Posterior cingulate gyrus (tissue), 11 donors: ENCODE measurements around the gene RNF214.
"Not testable (repeated sequence)": the region's sequence is repeated elsewhere in the genome, so short reads cannot be mapped to it uniquely, and the experiment has no call there.

Experiments
- DNase-seq, 10 donors: peaks; one replicate each; pipeline versions ENCODE4 v3.0.0 to v3.0.0-alpha.2; 2020 to 2021; ENCODE audit warnings: mixed read lengths in 3 of 10
- intact Hi-C: fragments of 100-400 bp; cut with DNase I; formaldehyde crosslinking; loops from one replicate; pipeline ENCODE4 v1.15.1; 2023

RNF214 gene

DNA sequence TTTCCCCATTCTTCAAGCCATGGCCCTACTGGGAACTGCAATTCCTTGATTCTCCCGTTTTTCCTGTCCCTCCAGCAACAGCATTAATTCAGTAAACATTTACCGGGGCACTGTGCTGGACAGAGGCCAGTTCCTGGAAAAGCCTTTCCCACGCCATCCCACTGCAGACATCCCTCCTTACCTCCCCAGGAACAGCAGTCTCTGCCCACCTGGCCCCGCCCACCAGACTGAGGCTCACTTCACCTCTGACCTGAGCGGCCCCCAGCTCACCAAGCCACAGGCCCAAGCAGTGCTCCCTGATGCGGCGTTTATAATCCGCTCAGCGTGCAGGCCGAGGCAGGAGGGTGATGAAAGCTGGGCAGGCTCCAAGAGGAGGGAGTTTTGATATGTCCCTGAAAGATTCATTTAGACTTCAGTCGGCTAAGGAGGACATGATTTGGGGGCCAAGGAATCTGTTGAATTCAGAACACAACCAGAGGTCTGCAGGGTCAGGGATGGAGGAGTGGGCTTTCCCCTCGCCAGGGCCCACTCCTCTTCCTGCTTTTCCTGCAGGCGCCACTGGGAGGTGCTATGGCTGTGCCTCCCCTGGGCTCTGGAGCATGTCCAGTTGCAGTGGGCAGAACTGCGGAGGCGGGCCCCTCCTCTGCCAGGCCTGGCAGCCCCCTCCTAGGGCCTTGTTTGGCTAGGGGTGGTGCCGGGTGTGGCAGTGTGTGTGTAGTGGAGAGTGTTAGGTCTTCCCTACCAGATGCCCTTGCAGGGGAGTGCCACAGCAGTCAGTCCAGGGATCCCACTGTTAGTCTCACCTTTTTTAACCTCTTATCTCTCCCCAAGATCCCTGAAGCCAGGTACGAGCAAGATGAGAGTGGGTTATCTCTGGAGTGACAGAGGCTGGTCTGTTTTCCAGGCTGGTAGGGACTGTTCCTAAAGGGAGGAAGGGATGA is 34.7 kb upstream of the RNF214 start:
- DNase-seq, result peak in 3 of 10 donors; percentile 49 to 81 (median 61)
- intact Hi-C loops, result no loop called here

DNA sequence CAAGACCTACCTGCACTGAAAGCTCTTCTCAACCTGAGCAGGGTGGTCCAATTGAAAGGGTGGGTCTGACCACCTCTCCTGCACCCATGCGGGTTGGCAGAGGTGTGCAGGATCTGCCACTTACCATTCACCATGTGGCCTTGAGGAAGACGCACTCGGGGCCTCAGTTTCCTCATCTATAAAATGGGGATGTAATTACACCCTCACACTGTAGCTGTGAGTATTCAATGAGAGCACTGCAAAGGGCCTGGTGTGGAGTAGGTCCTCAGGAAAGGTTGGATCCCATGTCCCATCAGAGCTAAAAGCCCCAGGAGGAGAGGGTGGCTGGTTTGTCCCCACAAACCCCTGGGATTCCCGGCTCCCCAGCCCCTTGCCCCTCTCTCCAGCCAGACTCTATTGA is 33.9 kb upstream of the RNF214 start:
- peak in 2 of 10 donors; percentile 16 to 44 for DNase-seq
- intact Hi-C loops, result no loop called here

DNA sequence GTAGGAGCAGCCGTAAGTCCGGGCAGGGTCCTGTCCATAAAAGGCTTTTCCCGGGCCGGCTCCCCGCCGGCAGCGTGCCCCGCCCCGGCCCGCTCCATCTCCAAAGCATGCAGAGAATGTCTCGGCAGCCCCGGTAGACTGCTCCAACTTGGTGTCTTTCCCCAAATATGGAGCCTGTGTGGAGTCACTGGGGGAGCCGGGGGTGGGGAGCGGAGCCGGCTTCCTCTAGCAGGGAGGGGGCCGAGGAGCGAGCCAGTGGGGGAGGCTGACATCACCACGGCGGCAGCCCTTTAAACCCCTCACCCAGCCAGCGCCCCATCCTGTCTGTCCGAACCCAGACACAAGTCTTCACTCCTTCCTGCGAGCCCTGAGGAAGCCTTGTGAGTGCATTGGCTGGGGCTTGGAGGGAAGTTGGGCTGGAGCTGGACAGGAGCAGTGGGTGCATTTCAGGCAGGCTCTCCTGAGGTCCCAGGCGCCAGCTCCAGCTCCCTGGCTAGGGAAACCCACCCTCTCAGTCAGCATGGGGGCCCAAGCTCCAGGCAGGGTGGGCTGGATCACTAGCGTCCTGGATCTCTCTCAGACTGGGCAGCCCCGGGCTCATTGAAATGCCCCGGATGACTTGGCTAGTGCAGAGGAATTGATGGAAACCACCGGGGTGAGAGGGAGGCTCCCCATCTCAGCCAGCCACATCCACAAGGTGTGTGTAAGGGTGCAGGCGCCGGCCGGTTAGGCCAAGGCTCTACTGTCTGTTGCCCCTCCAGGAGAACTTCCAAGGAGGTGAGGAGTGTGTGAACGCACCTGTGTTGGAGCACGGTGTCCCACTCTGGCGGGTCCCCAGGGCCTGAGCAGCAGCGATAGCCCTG is 33.2 kb upstream of the RNF214 start, which contains the start of gene TAGLN:
Gene TAGLN (plus strand): TSS at position 318 of the 863 bp plus-strand sequence. CDS start 3,644 bp downstream, outside the sequence.
- intact Hi-C loops, result no loop called here
- peak in 2 of 10 donors; percentile 68 to 79 for DNase-seq

DNA sequence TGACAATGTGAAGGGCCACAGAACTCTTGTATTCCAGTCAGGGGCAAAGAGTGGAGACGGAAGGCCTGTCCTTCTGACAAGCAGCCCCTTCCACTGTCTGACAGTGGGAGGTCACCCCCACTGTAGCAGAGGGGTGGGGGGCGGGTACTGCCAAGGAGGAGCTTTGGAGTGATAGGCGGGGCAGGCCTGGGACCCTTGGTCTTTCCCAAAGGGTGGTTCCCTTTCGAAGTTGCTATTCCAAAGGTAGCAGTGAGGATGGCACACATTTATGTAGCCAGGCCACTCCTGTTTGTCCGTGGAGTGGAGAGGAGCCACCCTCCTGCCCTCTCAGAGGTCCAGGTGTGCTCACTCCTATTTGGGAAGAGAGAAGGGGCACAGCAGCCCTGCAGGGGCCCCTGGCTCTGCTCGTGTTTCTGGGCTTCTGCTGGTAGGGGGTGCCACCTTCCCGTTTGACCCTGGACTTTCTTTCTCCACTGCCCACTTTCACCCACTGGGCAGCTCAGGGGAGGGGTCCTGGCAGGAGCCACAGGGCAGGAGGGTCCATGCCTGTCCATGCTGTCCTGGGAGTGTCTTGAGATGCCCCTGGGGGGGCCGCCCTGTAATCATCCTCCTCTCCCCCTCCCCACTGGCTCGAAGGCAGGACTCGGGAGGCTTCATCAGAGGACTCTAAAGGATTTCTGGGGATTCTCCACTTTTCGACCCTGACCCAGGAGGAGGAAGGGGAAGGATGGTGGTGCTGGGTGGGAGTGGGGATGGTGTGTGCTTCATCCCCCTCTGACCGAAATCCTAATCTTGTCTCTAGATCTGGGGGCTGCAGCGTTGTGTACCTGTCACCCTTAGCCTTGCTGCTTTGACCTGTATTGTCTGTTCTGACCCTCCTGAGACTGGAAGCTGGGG is 32.3 kb upstream of the RNF214 start:
- intact Hi-C loops, result no loop called here
- DNase-seq, result peak in 3 of 10 donors; percentile 31 to 45 (median 38)

DNA sequence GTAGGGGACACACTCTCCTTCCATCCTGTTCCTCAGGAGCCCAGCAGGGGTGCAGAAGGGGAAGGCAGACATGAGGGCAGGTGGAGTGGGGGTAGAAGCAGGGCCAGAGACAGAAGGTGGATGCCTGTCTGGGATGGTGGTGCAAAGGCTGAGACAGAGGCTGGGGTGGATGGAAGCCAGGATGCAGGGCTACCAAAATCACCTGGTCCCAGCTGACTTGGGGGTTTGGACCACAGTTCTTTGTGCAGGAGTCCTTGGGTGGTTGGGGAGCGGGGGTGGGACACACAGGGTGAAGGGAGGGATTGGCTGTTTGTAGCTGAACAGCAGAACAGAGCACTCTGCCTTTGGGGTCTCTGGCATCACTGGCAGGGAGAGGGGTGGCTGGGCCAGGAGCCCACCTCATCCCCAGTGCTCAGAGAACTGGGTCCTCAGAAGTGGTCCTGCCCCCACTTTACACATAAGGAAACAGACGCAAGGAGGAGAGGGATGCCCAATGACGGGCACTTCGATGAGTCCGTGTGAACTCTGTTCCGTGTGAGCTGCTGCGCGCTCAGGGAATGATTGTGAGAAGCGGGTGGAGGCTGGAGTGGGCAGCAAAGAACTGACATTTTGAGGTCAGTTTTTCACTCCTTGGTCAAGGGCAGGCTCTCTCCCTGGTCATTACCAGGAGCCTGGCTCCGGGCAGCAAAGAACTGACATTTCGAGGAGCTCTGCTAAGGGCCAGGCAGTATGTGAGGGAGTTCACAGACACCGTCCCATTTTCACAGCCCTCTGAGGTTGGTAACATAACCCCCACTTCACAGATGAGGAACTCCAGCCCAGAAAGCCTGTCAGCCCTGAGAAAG is 31.4 kb upstream of the RNF214 start:
- intact Hi-C loops, result no loop called here
- DNase-seq, result peak in 2 of 10 donors; percentile 24 to 52

DNA sequence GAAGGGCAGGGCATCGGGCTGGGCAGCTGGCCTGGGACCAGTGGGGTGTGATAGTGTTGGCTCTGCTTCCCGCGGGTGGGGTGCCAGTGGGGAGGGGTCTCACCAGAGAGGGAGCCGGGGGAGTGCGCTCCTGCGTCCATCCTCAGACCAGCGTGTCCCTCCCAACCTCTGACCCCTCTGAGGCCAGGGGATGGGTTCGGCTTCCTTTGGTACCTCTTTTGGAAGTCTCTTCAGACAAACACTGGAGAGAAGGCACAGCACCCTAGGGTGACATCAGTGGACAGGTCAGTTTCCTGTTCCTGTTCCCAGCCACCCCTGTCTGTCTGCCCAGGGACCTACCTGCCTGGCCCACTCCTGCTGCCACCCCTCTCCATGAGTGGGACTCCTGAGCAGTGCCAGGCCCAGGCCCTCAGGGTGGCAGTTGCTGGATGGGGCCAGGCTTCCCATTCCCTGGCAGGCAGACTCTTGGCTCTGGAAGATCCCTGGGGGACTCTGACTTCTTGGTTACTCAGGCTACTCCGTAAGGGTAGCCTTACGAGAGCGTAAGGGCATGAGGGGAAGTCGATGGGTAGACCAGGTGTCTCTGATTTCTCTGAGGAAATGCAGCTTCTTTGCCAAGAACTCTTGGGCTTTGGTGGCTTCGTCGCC is 30.7 kb upstream of the RNF214 start:
- intact Hi-C loops, result no loop called here
- DNase-seq, result peak in 2 of 10 donors; percentile 49 to 70

DNA sequence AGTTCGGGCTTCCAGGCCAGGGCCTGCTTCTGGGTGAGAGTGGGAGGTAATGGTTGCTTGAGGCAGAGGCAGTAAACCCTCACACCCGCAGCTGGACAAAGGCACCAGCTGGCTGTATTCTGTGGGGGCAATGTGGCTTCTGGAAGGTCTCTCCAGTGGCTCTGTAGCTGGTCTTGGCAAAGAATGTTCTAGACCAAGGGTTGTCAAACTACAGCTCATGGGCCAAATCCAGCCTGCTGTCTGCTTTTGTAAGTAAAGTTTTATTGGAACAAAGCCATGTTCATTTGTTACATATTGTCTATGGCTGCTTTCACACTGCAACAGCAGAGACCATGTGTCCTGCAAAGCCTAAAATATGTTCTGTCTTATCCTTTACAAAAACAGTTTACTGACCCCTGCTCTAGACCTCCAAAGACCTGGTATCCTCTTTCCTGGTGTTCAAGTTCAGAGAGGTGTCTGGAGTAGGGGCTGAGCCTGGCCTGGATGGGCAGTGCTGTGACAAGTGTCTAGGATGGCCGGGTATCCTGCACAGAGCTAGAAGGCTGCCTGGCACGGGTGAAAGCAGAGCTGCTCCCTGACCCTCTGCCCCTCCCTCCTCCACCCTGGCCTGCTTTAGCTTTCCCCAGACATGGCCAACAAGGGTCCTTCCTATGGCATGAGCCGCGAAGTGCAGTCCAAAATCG is 29.9 kb upstream of the RNF214 start:
- intact Hi-C loops, result no loop called here
- DNase-seq, result peak in 1 of 10 donors; percentile 19

DNA sequence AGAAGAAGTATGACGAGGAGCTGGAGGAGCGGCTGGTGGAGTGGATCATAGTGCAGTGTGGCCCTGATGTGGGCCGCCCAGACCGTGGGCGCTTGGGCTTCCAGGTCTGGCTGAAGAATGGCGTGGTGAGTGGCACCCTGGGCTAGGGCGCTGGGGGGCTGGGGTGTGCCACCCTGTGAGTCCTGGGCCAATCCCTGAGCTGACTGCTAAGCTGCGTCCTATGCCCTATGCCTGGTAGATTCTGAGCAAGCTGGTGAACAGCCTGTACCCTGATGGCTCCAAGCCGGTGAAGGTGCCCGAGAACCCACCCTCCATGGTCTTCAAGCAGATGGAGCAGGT is 29.4 kb upstream of the RNF214 start:
- intact Hi-C loops, result no loop called here
- DNase-seq, result peak in 2 of 10 donors; percentile 28 to 61

DNA sequence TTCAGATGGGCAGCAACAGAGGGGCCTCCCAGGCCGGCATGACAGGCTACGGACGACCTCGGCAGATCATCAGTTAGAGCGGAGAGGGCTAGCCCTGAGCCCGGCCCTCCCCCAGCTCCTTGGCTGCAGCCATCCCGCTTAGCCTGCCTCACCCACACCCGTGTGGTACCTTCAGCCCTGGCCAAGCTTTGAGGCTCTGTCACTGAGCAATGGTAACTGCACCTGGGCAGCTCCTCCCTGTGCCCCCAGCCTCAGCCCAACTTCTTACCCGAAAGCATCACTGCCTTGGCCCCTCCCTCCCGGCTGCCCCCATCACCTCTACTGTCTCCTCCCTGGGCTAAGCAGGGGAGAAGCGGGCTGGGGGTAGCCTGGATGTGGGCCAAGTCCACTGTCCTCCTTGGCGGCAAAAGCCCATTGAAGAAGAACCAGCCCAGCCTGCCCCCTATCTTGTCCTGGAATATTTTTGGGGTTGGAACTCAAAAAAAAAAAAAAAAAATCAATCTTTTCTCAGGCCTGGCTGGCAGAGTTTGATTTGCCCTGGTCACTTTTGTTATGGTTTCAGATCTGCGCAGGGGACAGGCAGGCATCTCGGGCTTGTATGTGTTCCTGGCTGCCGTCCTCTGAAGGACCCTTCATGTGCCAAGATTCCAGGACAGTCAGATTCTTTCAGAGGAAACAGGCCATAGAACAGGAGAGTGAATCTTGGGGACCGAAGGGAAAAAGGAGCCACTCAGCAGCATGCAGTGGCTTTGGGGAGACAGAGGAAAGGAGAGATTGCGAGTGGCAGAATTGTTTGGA is 28.0 kb upstream of the RNF214 start:
- intact Hi-C loops, result loop anchor here (5.0 kb wide), 1 partner anchor 72 kb away; no protein-coding TSS in a partner anchor
- DNase-seq, result peak in 1 of 10 donors; percentile 72

DNA sequence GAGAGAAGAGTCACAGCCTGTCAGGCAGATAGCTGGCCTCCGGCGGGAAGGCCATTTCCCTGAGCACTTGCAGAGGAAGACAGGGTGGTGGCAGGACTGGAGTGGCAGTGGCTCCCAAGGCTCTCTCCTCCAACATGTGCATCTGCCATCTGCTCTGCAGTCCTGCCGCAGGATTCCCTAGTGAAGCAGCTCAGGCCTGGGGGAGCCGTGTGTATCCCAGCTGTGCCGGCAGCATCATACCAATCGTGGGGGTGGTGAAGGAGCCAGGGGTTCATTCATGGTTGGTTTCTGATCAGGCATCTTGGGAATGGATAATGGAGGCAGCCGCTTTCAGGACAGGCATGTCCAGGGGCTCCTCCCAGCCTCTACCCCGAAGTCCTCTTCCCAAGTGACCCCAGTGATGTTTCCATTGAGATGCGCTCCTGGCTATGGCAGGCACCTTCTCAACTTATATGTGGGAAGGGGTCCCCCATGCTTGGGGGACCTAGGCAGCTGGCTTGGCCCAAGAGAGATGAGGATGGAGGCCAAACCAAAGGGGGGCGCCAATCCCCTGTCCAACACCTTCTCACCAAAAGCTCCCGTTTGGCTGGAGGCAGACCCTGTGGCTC is 27.2 kb upstream of the RNF214 start:
- peak in 4 of 10 donors; percentile 19 to 88 (median 60) for DNase-seq
- intact Hi-C loops, result loop anchor here (5.0 kb wide), 1 partner anchor 73 kb away; no protein-coding TSS in a partner anchor

DNA sequence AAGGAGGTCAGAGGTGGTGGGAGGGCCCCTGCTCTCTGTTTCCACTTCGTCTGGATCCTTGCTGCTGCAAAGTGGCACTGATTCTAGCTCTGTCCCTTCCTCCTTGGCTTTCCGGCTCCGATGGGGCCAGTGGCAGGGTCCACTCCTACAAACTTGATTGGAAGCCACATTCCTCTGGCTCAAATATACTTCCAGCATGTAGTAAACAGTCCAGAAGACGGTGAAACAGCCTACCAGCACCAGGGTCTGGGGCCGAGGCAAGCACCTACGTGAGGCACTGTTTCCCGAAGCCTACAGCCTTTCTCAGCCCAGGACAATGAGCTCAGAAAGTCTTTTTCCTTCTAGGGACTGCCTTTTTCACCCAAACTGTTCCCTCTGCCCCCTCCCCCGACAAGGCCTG is 26.4 kb upstream of the RNF214 start:
- intact Hi-C loops, result loop anchor here (5.0 kb wide), 1 partner anchor 74 kb away; no protein-coding TSS in a partner anchor
- not testable (repeated sequence) for DNase-seq

DNA sequence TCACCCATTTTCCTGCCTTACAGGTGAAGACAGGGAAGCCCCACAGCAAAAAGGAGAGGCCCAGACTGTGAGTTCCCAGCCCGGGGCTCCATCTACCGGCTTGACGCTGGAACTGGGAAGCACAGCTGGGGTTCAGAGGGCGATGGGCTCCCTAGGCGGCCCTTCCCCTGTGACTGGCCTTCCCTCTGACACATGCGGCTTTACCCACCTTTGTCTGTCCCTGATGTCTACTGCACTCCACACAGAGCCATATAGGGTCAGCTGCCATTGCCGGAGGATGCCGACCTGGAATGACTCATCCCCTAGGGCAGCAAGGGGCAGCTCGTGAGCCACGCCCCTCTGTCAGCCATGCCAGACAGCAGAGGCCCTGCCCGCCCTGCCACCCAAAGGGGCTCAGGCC is 25.6 kb upstream of the RNF214 start:
- DNase-seq, result not testable (repeated sequence)
- intact Hi-C loops, result loop anchor here (5.0 kb wide), 1 partner anchor 75 kb away; no protein-coding TSS in a partner anchor

DNA sequence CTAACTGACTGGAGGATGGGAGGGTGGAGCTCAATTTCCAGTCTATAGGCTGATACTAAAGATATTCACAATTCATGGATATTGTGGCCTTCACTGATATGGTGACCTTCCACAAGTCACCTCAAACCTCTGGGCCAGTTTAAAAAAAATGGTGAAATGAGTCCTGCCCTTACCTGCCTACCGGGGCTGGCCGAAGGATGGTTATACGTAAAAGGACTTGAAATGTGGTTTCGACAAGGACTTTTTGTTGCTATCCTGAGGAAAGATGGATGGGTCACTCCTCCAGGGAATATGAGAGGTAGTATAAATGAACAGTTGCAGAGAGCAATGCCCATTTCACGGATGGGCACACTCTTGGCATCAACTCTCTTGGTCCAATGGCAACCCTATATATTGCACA is 25.0 kb upstream of the RNF214 start:
- not testable (repeated sequence) for DNase-seq

DNA sequence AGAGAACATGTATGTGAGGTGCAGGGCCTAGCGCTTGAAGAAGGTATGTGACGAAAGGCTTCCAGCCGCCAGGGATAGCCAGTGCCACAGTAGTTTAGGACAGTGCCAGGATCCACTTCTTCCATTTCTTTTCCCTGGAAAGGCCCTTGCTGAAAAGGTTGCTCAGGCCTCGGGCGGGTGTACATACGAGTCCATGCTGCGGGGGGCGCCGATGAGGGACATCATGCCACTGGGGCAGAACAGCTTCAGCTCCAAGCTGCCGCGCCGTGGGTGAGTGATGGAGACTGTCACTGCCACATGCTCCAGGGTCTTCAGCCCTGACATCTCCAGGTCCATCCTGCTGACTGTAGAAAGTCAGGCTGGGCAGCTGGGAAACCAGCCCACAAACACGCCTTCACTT is 23.8 kb upstream of the RNF214 start:
- intact Hi-C loops, result loop anchor here (5.0 kb wide), 1 partner anchor 76 kb away; no protein-coding TSS in a partner anchor
- DNase-seq, result not testable (repeated sequence)

More for the DNA sequence above, 25.0 kb upstream of the RNF214 start:
- intact Hi-C loops, result loop anchor here (5.0 kb wide), 1 partner anchor 75 kb away; no protein-coding TSS in a partner anchor

DNA sequence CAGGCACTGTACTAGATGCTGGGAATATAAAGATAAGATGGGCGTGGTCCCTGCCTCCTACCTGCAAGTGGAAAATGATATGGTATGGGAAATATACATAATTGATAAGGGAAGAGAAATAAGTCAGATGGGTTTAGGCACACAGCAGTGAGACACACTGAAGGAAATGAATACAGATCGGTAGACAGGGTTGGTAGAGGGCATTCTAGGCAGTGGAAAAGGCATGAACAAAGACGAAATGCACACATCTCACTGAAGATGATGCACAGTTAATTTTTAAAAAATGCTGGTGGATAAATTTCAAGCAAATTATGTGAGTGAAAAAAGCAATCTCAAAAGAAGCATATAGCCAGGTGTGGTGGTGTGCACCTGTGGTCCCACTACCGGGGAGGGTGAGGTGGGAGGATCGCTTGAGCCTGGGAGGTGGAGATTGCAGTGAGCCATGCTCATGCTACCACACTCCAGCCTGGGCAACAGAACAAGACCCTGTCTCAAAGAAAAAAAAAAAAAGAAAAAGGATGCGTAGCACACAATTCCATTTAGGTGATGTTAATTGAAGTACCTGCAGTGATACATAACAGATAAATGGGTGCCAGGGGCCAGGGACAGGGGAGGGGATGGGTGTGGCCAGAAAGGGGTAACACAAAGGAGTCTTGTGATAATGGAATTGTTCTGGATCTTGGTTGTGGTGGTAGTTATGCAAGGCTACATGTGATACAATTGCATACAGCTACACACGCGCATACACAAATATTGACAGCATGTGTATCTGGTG is 22.9 kb upstream of the RNF214 start:
- DNase-seq, result peak in 3 of 10 donors; percentile 7 to 55 (median 22)
- intact Hi-C loops, result loop anchor here (5.0 kb wide), 1 partner anchor 77 kb away; no protein-coding TSS in a partner anchor
